GM18508 (cell line): Measurements from ENCODE around the gene OR6A2.
A peak's percentile ranks its signal among the peaks of the same experiment; 100 is the strongest.
"Not testable (repeated sequence)": the region's sequence is repeated elsewhere in the genome, so short reads cannot be mapped to it uniquely, and the experiment has no call there.

ENCODE experiments used
- ATAC-seq: cut with Tn5 transposase; IDR thresholded peaks from one replicate; pipeline ENCODE4 v1.9.1; 2021; ENCODE audit warnings: moderate number of reproducible peaks; ENCODE audit not compliant: insufficient read depth, unreplicated experiment

OR6A2 gene

GRCh38 chr11:6799402-6799801 lies at the start of gene OR6A2:
Gene OR6A2, minus strand, starts transcription at chr11:6799689. Its CDS starts 3,981 bp downstream, at chr11:6795708.
- no peak for ATAC-seq

GRCh38 chr11:6845383-6845782 lies 45.9 kb upstream of the OR6A2 start, which contains the start of gene OR10A5:
Gene OR10A5, plus strand, starts transcription at chr11:6845683. Its CDS starts 0 bp downstream, at chr11:6845683.
- no peak for ATAC-seq

- no peak for ATAC-seq
These were observed 44.9 kb upstream of the OR6A2 start for GRCh38 chr11:6844356-6844755.

- ATAC-seq, result no peak
These were observed 44.2 kb upstream of the OR6A2 start for GRCh38 chr11:6843670-6844069.

- ATAC-seq, result no peak
These were observed 42.2 kb upstream of the OR6A2 start for GRCh38 chr11:6841694-6842093.

GRCh38 chr11:6834021-6834420 lies 34.5 kb upstream of the OR6A2 start:
- no peak for ATAC-seq

GRCh38 chr11:6833356-6833755 lies 33.9 kb upstream of the OR6A2 start:
- ATAC-seq, result no peak

- ATAC-seq, result no peak
These were observed 28.6 kb upstream of the OR6A2 start for GRCh38 chr11:6828103-6828502.

GRCh38 chr11:6825231-6825744 lies 25.8 kb upstream of the OR6A2 start:
- ATAC-seq, result no peak

GRCh38 chr11:6824136-6824823 lies 24.8 kb upstream of the OR6A2 start:
- ATAC-seq, result no peak

GRCh38 chr11:6818967-6819366 lies 19.5 kb upstream of the OR6A2 start:
- no peak for ATAC-seq

GRCh38 chr11:6817694-6818093 lies 18.2 kb upstream of the OR6A2 start:
- no peak for ATAC-seq

GRCh38 chr11:6813656-6814055 lies 14.2 kb upstream of the OR6A2 start:
- ATAC-seq, result no peak

- peak; percentile 83 for ATAC-seq
These were observed 13.0 kb upstream of the OR6A2 start for GRCh38 chr11:6812390-6813005.

GRCh38 chr11:6801075-6801474 lies 1.6 kb upstream of the OR6A2 start:
- not testable (repeated sequence) for ATAC-seq

- ATAC-seq, result no peak
These were observed 4.8 kb downstream of the OR6A2 start for GRCh38 chr11:6794639-6795038.

- no peak for ATAC-seq
These were observed 8.9 kb downstream of the OR6A2 start for GRCh38 chr11:6790546-6790945.

- ATAC-seq, result no peak
These were observed 16.8 kb downstream of the OR6A2 start, which contains the start of gene OR2AG1 for GRCh38 chr11:6782720-6783119. Gene OR2AG1, plus strand, starts transcription at chr11:6783020. Its CDS starts 2,018 bp downstream, at chr11:6785038.

- ATAC-seq, result no peak
These were observed 18.7 kb downstream of the OR6A2 start for GRCh38 chr11:6780829-6781228.

GRCh38 chr11:6778518-6778917 lies 21.0 kb downstream of the OR6A2 start:
- ATAC-seq, result no peak
